NCI-H748 (cell line): Measurements from ENCODE around the gene OR10P1.
"Not testable (repeated sequence)": the region's sequence is repeated elsewhere in the genome, so short reads cannot be mapped to it uniquely, and the experiment has no call there.

ENCODE experiments used
- DNase-seq: peaks from one replicate; lab custom pipeline; 2025; ENCODE audit not compliant: unreplicated experiment; lab: John Stamatoyannopoulos, UW

Gene OR10P1

GRCh38 chr12:55636853-55637252 lies at the start of gene OR10P1:
Gene OR10P1, plus strand, starts transcription at chr12:55636892. Its CDS starts 0 bp downstream, at chr12:55636892.
- DNase-seq: no peak

- peak; percentile 31 for DNase-seq
Observed at GRCh38 chr12:55590152-55590551, 46.5 kb upstream of the OR10P1 start.

- DNase-seq: peak; percentile 45
Observed at GRCh38 chr12:55607821-55608594, 28.7 kb upstream of the OR10P1 start.

GRCh38 chr12:55610598-55610997 lies 26.1 kb upstream of the OR10P1 start:
- DNase-seq: no peak

GRCh38 chr12:55612646-55613045 lies 24.0 kb upstream of the OR10P1 start:
- DNase-seq: no peak

- no peak for DNase-seq
Observed at GRCh38 chr12:55614764-55615163, 21.9 kb upstream of the OR10P1 start.

GRCh38 chr12:55619354-55620138 lies 17.1 kb upstream of the OR10P1 start:
- DNase-seq: peak; percentile 84

GRCh38 chr12:55624056-55624455 lies 12.6 kb upstream of the OR10P1 start:
- DNase-seq: no peak

GRCh38 chr12:55626154-55626553 lies 10.5 kb upstream of the OR10P1 start:
- no peak for DNase-seq

- no peak for DNase-seq
Observed at GRCh38 chr12:55629058-55629841, 7.4 kb upstream of the OR10P1 start.

- DNase-seq: no peak
Observed at GRCh38 chr12:55631056-55631455, 5.6 kb upstream of the OR10P1 start.

- no peak for DNase-seq
Observed at GRCh38 chr12:55631733-55632132, 5.0 kb upstream of the OR10P1 start.

GRCh38 chr12:55633151-55633550 lies 3.5 kb upstream of the OR10P1 start:
- no peak for DNase-seq

GRCh38 chr12:55636116-55636655 lies 506 bp upstream of the OR10P1 start:
- no peak for DNase-seq

GRCh38 chr12:55637467-55637866 lies 775 bp downstream of the OR10P1 start:
- DNase-seq: no peak

- no peak for DNase-seq
Observed at GRCh38 chr12:55641595-55641994, 4.9 kb downstream of the OR10P1 start.

- DNase-seq: no peak
Observed at GRCh38 chr12:55642267-55642666, 5.6 kb downstream of the OR10P1 start.

GRCh38 chr12:55642669-55643068 lies 6.0 kb downstream of the OR10P1 start:
- no peak for DNase-seq

GRCh38 chr12:55644591-55644990 lies 7.9 kb downstream of the OR10P1 start:
- no peak for DNase-seq

- no peak for DNase-seq
Observed at GRCh38 chr12:55647027-55647426, 10.3 kb downstream of the OR10P1 start.

- DNase-seq: not testable (repeated sequence)
Observed at GRCh38 chr12:55650620-55651298, 14.1 kb downstream of the OR10P1 start.
